GM04504 (cell line): ENCODE data around the gene ALX3.
"Not testable (repeated sequence)": the region's sequence is repeated elsewhere in the genome, so short reads cannot be mapped to it uniquely, and the experiment has no call there.

Experiments
- DNase-seq: peaks from one replicate; pipeline ENCODE4 v3.0.0-alpha.2; 2012; ENCODE audit warnings: low read depth

Gene ALX3

GRCh38 chr1:110089561-110090275 lies 19.2 kb upstream of the ALX3 start:
- DNase-seq, result no peak

GRCh38 chr1:110088739-110089316 lies 18.4 kb upstream of the ALX3 start:
- DNase-seq, result no peak

- peak; percentile 32 for DNase-seq
Observed at GRCh38 chr1:110087812-110088738, 17.6 kb upstream of the ALX3 start.

GRCh38 chr1:110086961-110087360 lies 16.5 kb upstream of the ALX3 start:
- DNase-seq, result no peak

GRCh38 chr1:110085671-110086070 lies 15.2 kb upstream of the ALX3 start:
- no peak for DNase-seq

- no peak for DNase-seq
Observed at GRCh38 chr1:110084227-110085078, 14.0 kb upstream of the ALX3 start.

- DNase-seq, result no peak
Observed at GRCh38 chr1:110083866-110084226, 13.4 kb upstream of the ALX3 start.

- DNase-seq, result no peak
Observed at GRCh38 chr1:110083061-110083865, 12.8 kb upstream of the ALX3 start.

GRCh38 chr1:110082477-110082876 lies 12.0 kb upstream of the ALX3 start:
- DNase-seq, result no peak

GRCh38 chr1:110081061-110081460 lies 10.6 kb upstream of the ALX3 start:
- DNase-seq, result no peak

GRCh38 chr1:110079995-110080394 lies 9.5 kb upstream of the ALX3 start:
- DNase-seq, result not testable (repeated sequence)

GRCh38 chr1:110076789-110077500 lies 6.5 kb upstream of the ALX3 start:
- DNase-seq, result no peak

- no peak for DNase-seq
Observed at GRCh38 chr1:110074166-110074565, 3.7 kb upstream of the ALX3 start.

GRCh38 chr1:110070282-110070669 lies 196 bp downstream of the ALX3 start:
- no peak for DNase-seq

- DNase-seq, result no peak
Observed at GRCh38 chr1:110069404-110070281, 829 bp downstream of the ALX3 start.

- DNase-seq, result no peak
Observed at GRCh38 chr1:110068646-110069403, 1.6 kb downstream of the ALX3 start.

GRCh38 chr1:110067893-110068645 lies 2.4 kb downstream of the ALX3 start:
- DNase-seq, result no peak

GRCh38 chr1:110067479-110067892 lies 3.0 kb downstream of the ALX3 start:
- no peak for DNase-seq
